ENCODE measurements around the gene MAS1. TPM values are rescaled to one million over a fixed set of nuclear protein-coding genes. Genes with fewer than 3 reads are reported as not detected.
"Not testable (repeated sequence)": the region's sequence is repeated elsewhere in the genome, so short reads cannot be mapped to it uniquely, and the experiment has no call there.

The MAS1 gene
- total and polyA plus RNA-seq, 3 experiments from 2014 or later = not detected

DNA sequence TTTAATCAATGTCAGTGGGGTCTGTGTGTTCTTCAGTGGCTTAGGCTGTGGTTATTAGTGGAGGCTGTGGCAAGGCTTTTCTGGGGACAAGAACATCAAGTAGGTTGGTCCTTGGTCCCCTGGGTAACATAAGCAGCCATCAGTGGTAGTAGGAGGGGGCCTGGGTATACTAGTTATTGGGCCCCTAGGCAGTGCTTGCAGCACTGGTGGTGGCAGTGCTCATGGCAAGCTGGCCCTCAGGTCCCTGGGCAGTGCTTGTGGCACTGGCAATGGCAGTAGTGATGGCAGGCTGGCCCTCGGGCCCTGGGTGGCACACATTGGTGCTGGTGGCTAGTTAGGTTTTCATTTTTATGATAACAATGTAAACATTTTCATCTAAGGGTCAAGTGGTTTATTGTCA, 32.5 kb upstream of the MAS1 start:
- H3K36me3 Mint-ChIP-seq = peaks cover 0 to 14% (median 2%) of the 10 kb centered on the region in 3 donors
- POLR2A ChIA-PET = no interaction called here

GRCh38 chr6:159860482-159860881, 30.3 kb upstream of the MAS1 start:
- H3K36me3 ChIP-seq (ENCODE audit: insufficient read depth, low read length) = no peaks in the 10 kb centered on the region
- H3K4me1 Mint-ChIP-seq = peaks cover 4 to 15% (median 9%) of the 10 kb centered on the region in 3 donors
- ChIA-PET POLR2A (no interaction called here), CTCF (no interaction called here)
- H3K27ac Mint-ChIP-seq = no peak overlapping the region
- H3K9me3 Mint-ChIP-seq = peaks cover 12 to 16% (median 15%) of the 10 kb centered on the region in 5 donors
- no peaks in the 10 kb centered on the region for H3K27me3 ChIP-seq (ENCODE audit: insufficient read depth, low read length, poor library complexity, severe bottlenecking)
- H3K4me3 Mint-ChIP-seq = no peak overlapping the region
- H3K36me3 Mint-ChIP-seq = peaks cover 0 to 14% (median 2%) of the 10 kb centered on the region in 3 donors
- H3K27ac ChIP-seq (ENCODE audit: low read depth, low read length) = no peak overlapping the region
- H3K4me1 ChIP-seq (ENCODE audit: insufficient read depth, low read length) = peaks cover 18% of the 10 kb centered on the region
- peaks cover 18 to 44% of the 10 kb centered on the region in 2 donors for H3K27me3 Mint-ChIP-seq
- no peak overlapping the region for H3K4me3 ChIP-seq (ENCODE audit: low read length)
- DNase-seq = no peak
- H3K9me3 ChIP-seq (ENCODE audit: low read length) = no peaks in the 10 kb centered on the region

More for the DNA sequence above, 32.5 kb upstream of the MAS1 start:
- no peaks in the 10 kb centered on the region for H3K9me3 ChIP-seq (ENCODE audit: low read length)
- no peaks in the 10 kb centered on the region for H3K27me3 ChIP-seq (ENCODE audit: insufficient read depth, low read length, poor library complexity, severe bottlenecking)
- Mint-ChIP-seq H3K9me3 (peaks cover 12 to 16% (median 15%) of the 10 kb centered on the region in 5 donors), H3K27ac (no peak overlapping the region), H3K4me3 (no peak overlapping the region), H3K27me3 (peaks cover 15 to 44% of the 10 kb centered on the region in 2 donors), H3K4me1 (peaks cover 4 to 15% (median 9%) of the 10 kb centered on the region in 3 donors)
- no peak for DNase-seq
- H3K4me1 ChIP-seq (ENCODE audit: insufficient read depth, low read length) = peaks cover 18% of the 10 kb centered on the region
- CTCF ChIA-PET = no interaction called here
- H3K4me3 ChIP-seq (ENCODE audit: low read length) = no peak overlapping the region
- H3K36me3 ChIP-seq (ENCODE audit: insufficient read depth, low read length) = no peaks in the 10 kb centered on the region
- H3K27ac ChIP-seq (ENCODE audit: low read depth, low read length) = no peak overlapping the region

DNA sequence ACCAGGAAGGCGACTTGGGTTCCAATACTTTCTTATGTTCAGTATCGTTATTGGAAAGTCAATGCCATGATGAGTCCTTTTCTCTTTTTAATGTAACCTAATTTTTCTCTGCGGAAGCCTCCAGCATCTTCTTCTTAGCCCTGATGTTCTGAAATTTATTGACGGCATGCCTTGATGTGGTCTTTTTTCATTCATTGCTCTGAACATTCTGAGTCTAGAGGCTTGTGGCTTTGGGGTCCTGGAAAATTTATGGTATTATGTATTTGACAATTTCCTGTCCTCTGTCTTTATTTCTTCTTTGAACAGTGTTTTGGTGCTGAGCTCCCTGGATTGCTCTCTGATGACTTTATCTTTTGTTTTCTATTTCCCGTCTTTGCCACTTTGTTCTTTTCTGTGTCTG, 28.7 kb upstream of the MAS1 start:
- Mint-ChIP-seq H3K27ac (peak overlapping the region in 3 of 8 donors; percentile 0 to 13 (median 1)), H3K27me3 (peaks cover 15 to 37% of the 10 kb centered on the region in 2 donors), H3K4me3 (peak overlapping the region in 1 of 7 donors; percentile 7), H3K9me3 (peaks cover 9 to 10% (median 10%) of the 10 kb centered on the region in 5 donors), H3K36me3 (peaks cover 0 to 10% (median 2%) of the 10 kb centered on the region in 3 donors), H3K4me1 (peaks cover 4 to 15% (median 9%) of the 10 kb centered on the region in 3 donors)
- DNase-seq = peak in 2 of 5 donors; percentile 4 to 71
- Histone ChIP-seq H3K4me1 (ENCODE audit: insufficient read depth, low read length) (peaks cover 18% of the 10 kb centered on the region), H3K36me3 (ENCODE audit: insufficient read depth, low read length) (no peaks in the 10 kb centered on the region), H3K27me3 (ENCODE audit: insufficient read depth, low read length, poor library complexity, severe bottlenecking) (no peaks in the 10 kb centered on the region), H3K9me3 (ENCODE audit: low read length) (no peaks in the 10 kb centered on the region), H3K27ac (ENCODE audit: low read depth, low read length) (no peak overlapping the region), H3K4me3 (ENCODE audit: low read length) (no peak overlapping the region)
- POLR2A ChIA-PET = no interaction called here
- CTCF ChIA-PET = no interaction called here

DNA sequence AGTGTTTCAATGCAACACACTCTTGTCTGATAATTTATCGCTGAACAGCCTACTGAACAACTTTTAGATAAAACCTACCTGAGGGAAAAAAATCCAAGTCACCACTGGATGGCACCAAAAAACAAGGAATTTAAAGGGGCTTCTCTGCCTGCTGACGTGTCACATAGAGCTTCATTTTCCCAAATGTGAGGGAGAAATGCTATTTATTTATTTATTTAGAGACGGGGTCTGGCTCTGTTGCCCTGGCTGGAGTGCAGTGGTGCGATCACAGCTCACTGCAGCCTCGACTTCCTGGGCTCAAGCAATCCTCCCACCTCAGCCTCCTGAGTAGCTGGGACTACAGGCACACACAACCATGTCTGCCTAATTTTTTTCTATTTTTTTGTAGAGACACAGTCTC, 27.4 kb upstream of the MAS1 start:
- H3K9me3 Mint-ChIP-seq; H3K4me3 ChIP-seq (ENCODE audit: low read length); H3K4me3 Mint-ChIP-seq; H3K27ac ChIP-seq (ENCODE audit: low read depth, low read length); H3K36me3 ChIP-seq (ENCODE audit: insufficient read depth, low read length); H3K27me3 ChIP-seq (ENCODE audit: insufficient read depth, low read length, poor library complexity, severe bottlenecking); H3K9me3 ChIP-seq (ENCODE audit: low read length); POLR2A ChIA-PET; H3K36me3 Mint-ChIP-seq: not testable (repeated sequence)
- peak in 2 of 5 donors; percentile 11 to 36 for DNase-seq
- CTCF ChIA-PET = interaction anchor here (0.7 to 1.4 kb wide), 6 partner anchors 12 to 671 kb away, joined by 3 to 7 read pairs (median 3); no protein-coding TSS in a partner anchor
- Mint-ChIP-seq H3K27me3 (peaks cover 10 to 25% of the 10 kb centered on the region in 2 donors), H3K4me1 (peaks cover 4 to 15% (median 9%) of the 10 kb centered on the region in 3 donors), H3K27ac (peak overlapping the region in 2 of 8 donors; percentile 32 to 47)
- H3K4me1 ChIP-seq (ENCODE audit: insufficient read depth, low read length) = peaks cover 18% of the 10 kb centered on the region

GRCh38 chr6:159865226-159865920, 25.4 kb upstream of the MAS1 start:
- H3K27ac Mint-ChIP-seq = no peak overlapping the region
- H3K9me3 Mint-ChIP-seq = peaks cover 0 to 2% (median 0%) of the 10 kb centered on the region in 5 donors
- H3K4me1 ChIP-seq (ENCODE audit: insufficient read depth, low read length) = peaks cover 18% of the 10 kb centered on the region
- no peaks in the 10 kb centered on the region for H3K27me3 ChIP-seq (ENCODE audit: insufficient read depth, low read length, poor library complexity, severe bottlenecking)
- H3K27me3 Mint-ChIP-seq = peaks cover 8 to 19% of the 10 kb centered on the region in 2 donors
- no peak overlapping the region for H3K4me3 ChIP-seq (ENCODE audit: low read length)
- H3K4me3 Mint-ChIP-seq = peak overlapping the region in 1 of 7 donors; percentile 56
- no peak for DNase-seq
- H3K36me3 Mint-ChIP-seq = no peaks in the 10 kb centered on the region
- CTCF ChIA-PET = interaction anchor here (0.8 to 1.1 kb wide), 2 partner anchors 12 to 591 kb away, joined by 3 to 4 read pairs; no protein-coding TSS in a partner anchor
- H3K4me1 Mint-ChIP-seq = peaks cover 4 to 15% (median 9%) of the 10 kb centered on the region in 3 donors
- no peaks in the 10 kb centered on the region for H3K36me3 ChIP-seq (ENCODE audit: insufficient read depth, low read length)
- H3K27ac ChIP-seq (ENCODE audit: low read depth, low read length) = no peak overlapping the region
- POLR2A ChIA-PET = no interaction called here
- H3K9me3 ChIP-seq (ENCODE audit: low read length) = no peaks in the 10 kb centered on the region

DNA sequence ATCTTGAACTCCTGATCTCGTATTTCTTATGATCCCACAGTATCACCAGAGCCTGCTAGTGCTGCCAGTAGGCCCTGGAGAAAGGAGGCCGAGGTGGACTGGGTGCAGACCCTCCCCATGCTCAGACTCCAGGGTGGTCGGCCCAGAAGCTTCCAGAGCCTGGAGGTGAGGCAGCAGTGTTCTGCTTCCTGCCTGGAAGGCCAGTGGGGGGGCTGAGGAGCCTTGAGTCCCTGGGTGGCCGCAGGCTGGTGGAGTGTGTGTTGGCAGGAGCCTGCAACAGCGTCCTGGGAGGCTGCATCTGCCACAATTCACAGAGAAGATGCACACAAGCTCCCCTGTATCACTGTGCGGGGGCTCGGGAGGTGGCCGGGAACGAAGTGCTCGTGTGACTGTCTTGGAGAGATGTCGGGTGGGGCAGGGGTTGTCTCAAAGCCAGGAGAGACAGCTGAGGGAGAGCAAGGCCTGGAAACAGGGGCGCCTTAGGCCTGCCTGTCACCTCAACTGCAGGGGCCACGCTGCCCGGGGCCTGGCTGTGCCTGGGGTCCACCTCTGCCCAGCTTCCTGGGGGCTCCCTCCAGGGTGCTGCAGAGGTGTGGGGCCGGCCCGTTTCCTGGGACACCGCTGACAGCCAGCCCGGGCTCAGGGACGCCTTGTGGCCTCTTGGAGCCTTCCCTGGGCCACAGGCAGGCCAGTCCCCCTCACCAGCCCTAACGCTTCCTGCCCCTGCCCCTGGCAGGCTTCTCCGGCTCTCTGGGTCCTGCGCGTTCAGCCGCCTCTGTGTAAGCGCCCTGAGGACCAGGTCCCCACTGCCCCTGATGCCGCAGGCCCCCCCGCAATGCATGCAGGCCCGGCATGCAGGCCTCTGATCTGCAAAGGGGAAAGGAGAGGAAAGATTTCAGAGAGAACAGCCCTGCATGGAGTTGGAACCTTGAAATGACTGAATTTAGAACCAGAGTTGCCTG, 24.2 kb upstream of the MAS1 start:
- ChIA-PET CTCF (interaction anchor here (0.9 to 1.1 kb wide), 2 partner anchors 589 to 653 kb away, joined by 3 to 4 read pairs; no protein-coding TSS in a partner anchor), POLR2A (no interaction called here)
- Mint-ChIP-seq H3K36me3 (no peaks in the 10 kb centered on the region), H3K4me1 (peaks cover 4 to 15% (median 9%) of the 10 kb centered on the region in 3 donors), H3K4me3 (no peak overlapping the region), H3K27ac (peak overlapping the region in 1 of 8 donors; percentile 2), H3K27me3 (peaks cover 6 to 12% of the 10 kb centered on the region in 2 donors), H3K9me3 (peaks cover 0 to 2% (median 0%) of the 10 kb centered on the region in 5 donors)
- DNase-seq = no peak
- Histone ChIP-seq H3K36me3 (ENCODE audit: insufficient read depth, low read length) (no peaks in the 10 kb centered on the region), H3K4me1 (ENCODE audit: insufficient read depth, low read length) (peaks cover 16% of the 10 kb centered on the region), H3K4me3 (ENCODE audit: low read length) (no peak overlapping the region), H3K27ac (ENCODE audit: low read depth, low read length) (no peak overlapping the region), H3K27me3 (ENCODE audit: insufficient read depth, low read length, poor library complexity, severe bottlenecking) (no peaks in the 10 kb centered on the region), H3K9me3 (ENCODE audit: low read length) (no peaks in the 10 kb centered on the region)

- Mint-ChIP-seq H3K9me3 (peaks cover 0 to 2% (median 0%) of the 10 kb centered on the region in 5 donors), H3K27me3 (peaks cover 0 to 12% of the 10 kb centered on the region in 2 donors), H3K36me3 (no peaks in the 10 kb centered on the region), H3K4me1 (peaks cover 0 to 3% (median 0%) of the 10 kb centered on the region in 3 donors), H3K27ac (no peak overlapping the region), H3K4me3 (no peak overlapping the region)
- Histone ChIP-seq H3K4me1 (ENCODE audit: insufficient read depth, low read length) (no peaks in the 10 kb centered on the region), H3K36me3 (ENCODE audit: insufficient read depth, low read length) (no peaks in the 10 kb centered on the region), H3K27ac (ENCODE audit: low read depth, low read length) (no peak overlapping the region), H3K9me3 (ENCODE audit: low read length) (no peaks in the 10 kb centered on the region), H3K4me3 (ENCODE audit: low read length) (no peak overlapping the region), H3K27me3 (ENCODE audit: insufficient read depth, low read length, poor library complexity, severe bottlenecking) (no peaks in the 10 kb centered on the region)
- POLR2A ChIA-PET = no interaction called here
- CTCF ChIA-PET = no interaction called here
- DNase-seq = no peak
Measured at GRCh38 chr6:159871241-159871640, 19.5 kb upstream of the MAS1 start.
